GM20000 (cell line): Measurements from ENCODE around the gene FAM24B.

Experiments
- DNase-seq: peaks from one replicate; pipeline ENCODE4 v3.0.0; 2012; ENCODE audit warnings: low spot score
- TF ChIP-seq, protein P1 (sequence below): IDR thresholded peaks from 2 replicates; pipeline ENCODE4 v1.5.1; 2012; ENCODE audit warnings: mild to moderate bottlenecking, control low read depth; ENCODE audit errors: extremely low read depth, missing control alignments

Gene FAM24B

GRCh38 chr10:122847782-122848604 is 31.4 kb downstream of the FAM24B start:
- no peak for DNase-seq
- TF ChIP-seq, protein P1, sequence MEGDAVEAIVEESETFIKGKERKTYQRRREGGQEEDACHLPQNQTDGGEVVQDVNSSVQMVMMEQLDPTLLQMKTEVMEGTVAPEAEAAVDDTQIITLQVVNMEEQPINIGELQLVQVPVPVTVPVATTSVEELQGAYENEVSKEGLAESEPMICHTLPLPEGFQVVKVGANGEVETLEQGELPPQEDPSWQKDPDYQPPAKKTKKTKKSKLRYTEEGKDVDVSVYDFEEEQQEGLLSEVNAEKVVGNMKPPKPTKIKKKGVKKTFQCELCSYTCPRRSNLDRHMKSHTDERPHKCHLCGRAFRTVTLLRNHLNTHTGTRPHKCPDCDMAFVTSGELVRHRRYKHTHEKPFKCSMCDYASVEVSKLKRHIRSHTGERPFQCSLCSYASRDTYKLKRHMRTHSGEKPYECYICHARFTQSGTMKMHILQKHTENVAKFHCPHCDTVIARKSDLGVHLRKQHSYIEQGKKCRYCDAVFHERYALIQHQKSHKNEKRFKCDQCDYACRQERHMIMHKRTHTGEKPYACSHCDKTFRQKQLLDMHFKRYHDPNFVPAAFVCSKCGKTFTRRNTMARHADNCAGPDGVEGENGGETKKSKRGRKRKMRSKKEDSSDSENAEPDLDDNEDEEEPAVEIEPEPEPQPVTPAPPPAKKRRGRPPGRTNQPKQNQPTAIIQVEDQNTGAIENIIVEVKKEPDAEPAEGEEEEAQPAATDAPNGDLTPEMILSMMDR: no peak

DNA sequence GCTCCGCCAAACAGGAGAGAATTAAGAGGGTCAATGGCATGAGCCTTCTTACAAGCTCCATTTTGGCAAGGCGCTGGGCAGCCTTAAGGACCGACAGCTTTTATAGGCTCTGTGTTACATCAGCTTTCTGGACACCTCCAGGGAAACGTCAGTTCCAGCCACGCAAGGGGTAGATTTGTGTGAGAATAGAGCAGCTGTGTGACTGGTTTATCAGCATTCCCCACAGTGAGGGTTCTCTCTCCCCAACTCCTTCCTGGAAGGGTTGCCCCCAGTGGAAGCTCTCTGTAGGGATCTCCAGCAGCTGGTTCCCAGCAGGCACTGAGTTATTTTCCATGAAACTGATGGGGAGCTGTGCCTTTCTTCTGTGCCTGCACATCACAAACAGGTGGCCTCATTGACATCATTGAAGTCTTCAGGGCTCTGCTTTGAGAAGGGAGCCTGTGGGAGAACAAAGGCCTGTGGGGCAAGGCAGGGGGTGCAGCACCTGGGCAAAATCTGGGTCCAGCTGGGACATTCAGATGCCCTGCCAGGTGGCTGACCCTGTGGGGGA is 33.5 kb downstream of the FAM24B start, which contains the start of gene CUZD1:
Gene CUZD1, minus strand, starts transcription at position 75 of the 550 bp plus-strand sequence. Its CDS starts 14 bp downstream, at position 61.
- no peak for DNase-seq
- TF ChIP-seq, protein P1: no peak

DNA sequence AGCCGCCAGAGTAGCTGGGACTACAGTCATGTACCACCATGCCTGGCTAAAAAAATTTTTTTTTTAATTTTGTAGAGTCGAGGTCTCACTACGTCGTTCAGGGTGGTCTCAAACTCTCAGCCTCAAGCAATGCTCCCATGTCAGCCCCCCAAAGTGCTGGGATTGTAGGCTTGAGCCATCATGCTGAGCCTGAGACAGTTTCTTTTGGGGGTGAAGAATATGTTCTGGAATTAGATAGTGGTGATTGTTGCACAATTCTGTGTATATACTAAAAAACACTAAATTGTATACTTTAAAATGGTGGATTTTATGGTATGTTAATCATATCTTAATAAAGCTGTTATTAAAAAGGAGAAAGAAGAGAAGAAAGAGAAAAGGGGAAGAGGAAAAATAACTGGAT is 35.2 kb downstream of the FAM24B start:
- no peak for DNase-seq
- TF ChIP-seq, protein P1: no peak

GRCh38 chr10:122841569-122841968 is 37.8 kb downstream of the FAM24B start:
- no peak for DNase-seq
- TF ChIP-seq, protein P1: no peak

GRCh38 chr10:122839505-122839904 is 39.9 kb downstream of the FAM24B start:
- DNase-seq: no peak

DNA sequence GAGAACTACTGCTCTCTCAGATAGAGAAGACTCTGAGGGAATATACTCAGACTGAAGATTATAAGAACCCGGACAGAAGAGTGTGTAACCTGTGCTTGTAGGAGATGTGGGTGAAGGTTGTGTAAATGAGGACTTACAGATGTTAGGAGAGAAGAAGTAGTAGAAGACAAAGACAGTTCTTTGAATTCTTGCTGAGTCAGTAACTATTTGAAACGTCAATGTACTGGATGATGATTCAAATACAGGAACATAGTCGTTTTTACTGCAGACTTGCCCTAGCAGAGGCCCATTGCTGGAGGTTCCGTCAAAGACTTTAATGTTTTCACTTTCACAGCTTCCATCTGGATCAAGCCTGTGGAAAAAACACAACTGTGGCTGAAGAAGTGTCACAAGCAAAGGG is 40.5 kb downstream of the FAM24B start:
- no peak for DNase-seq
- TF ChIP-seq, protein P1: no peak

More at GRCh38 chr10:122839505-122839904, 39.9 kb downstream of the FAM24B start:
- TF ChIP-seq, protein P1: no peak

DNA sequence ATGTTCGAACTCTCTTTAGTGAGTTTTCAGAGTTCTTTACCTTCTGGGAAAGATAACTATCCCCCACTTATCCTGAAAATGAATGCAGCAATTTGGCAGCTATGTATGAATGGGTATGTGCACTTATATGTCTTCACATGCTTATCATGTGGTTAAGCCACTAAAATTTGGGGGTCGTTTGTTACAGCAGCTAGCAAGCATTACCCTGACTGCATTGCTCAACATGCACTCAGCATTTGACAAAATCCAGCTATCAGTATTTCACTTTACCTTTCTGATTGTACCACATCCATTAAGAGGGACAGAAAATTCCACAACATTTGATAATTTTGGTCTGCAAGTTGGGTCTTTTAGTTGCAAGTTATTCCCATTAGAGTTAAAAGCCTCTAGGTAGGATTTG is 43.5 kb downstream of the FAM24B start:
- TF ChIP-seq, protein P1: no peak
- no peak for DNase-seq
